Thyroid gland (tissue), 4 donors: ENCODE measurements around the gene ZNF814. TPM values are rescaled to one million over a fixed set of nuclear protein-coding genes. Genes with fewer than 3 reads are reported as not detected.
A peak's percentile ranks its signal among the peaks of the same experiment; 100 is the strongest.
"Not testable (repeated sequence)": the region's sequence is repeated elsewhere in the genome, so short reads cannot be mapped to it uniquely, and the experiment has no call there.

Experiments
- DNase-seq, 2 donors: peaks; one replicate each; pipeline ENCODE4 v3.0.0-alpha.2; 2019
- H3K27ac ChIP-seq, 3 donors: fragments of 200-600 bp; sonication (generic); 1 replicate in 2 of 3; 2 replicates in 1 of 3; pipeline ENCODE4 v1.5.1; 2016 to 2019; ENCODE audit warnings: mild to moderate bottlenecking in 1 of 3, moderate library complexity in 1 of 3
- H3K27me3 ChIP-seq: fragments of 200-600 bp; sonication (generic); one replicate; pipeline ENCODE4 v1.5.1; 2019
- H3K36me3 ChIP-seq, 2 donors: fragments of 200-600 bp; sonication (generic); one replicate each; pipeline ENCODE4 v1.5.1; 2016 to 2019
- H3K4me1 ChIP-seq, 2 donors: fragments of 200-600 bp; sonication (generic); one replicate each; pipeline ENCODE4 v1.5.1; 2017 to 2019
- H3K4me3 ChIP-seq, 3 donors: fragments of 200-600 bp; sonication (generic); replicated peaks in 1 of 3; 1 replicate in 2 of 3; 2 replicates in 1 of 3; pipeline ENCODE4 v1.5.1; 2016; ENCODE audit warnings: mild to moderate bottlenecking in 1 of 3
- H3K9me3 ChIP-seq: fragments of 200-600 bp; sonication (generic); one replicate; pipeline ENCODE4 v1.5.1; 2017
- POLR2A ChIP-seq, 2 donors: fragments of 450-650 bp; IDR thresholded peaks; one replicate each; pipeline ENCODE4 v1.6.1; 2017; ENCODE audit warnings: antibody characterized with exemption in 2 of 2, mild to moderate bottlenecking in 2 of 2, moderate library complexity in 1 of 2
- WGBS, 2 donors: methylation state at CpG; one replicate each; pipeline ENCODE4 v1.1.5; 2017; 5-methylcytosine and 5-hydroxymethylcytosine counted together
- intact Hi-C: fragments of 100-400 bp; cut with DNase I; formaldehyde crosslinking; loops from one replicate; pipeline ENCODE4 v1.15.1; 2023
- total RNA-seq, 4 donors: library from RNA; depleted of rRNA; stranded (reverse); fragments of >200 nt; gene quantifications; one replicate each; pipeline ENCODE4 v1.2.3, GENCODE V29; 2016
- TF ChIP-seq, protein P1 (sequence below), 6 experiments: fragments of 200-600 bp in 3 of 6; fragments of 450-650 bp in 3 of 6; sonication (generic) in 3 of 6; IDR thresholded peaks; one replicate each; pipeline ENCODE4 v1.5.1; 2016 to 2019; ENCODE audit warnings: antibody characterized with exemption in 6 of 6, mild to moderate bottlenecking in 2 of 6, inconsistent platforms in 1 of 6, moderate library complexity in 1 of 6

Gene ZNF814
- total RNA-seq, 4 donors from 2014 or later = 25.6 to 41.4 (median 31.6) TPM

DNA sequence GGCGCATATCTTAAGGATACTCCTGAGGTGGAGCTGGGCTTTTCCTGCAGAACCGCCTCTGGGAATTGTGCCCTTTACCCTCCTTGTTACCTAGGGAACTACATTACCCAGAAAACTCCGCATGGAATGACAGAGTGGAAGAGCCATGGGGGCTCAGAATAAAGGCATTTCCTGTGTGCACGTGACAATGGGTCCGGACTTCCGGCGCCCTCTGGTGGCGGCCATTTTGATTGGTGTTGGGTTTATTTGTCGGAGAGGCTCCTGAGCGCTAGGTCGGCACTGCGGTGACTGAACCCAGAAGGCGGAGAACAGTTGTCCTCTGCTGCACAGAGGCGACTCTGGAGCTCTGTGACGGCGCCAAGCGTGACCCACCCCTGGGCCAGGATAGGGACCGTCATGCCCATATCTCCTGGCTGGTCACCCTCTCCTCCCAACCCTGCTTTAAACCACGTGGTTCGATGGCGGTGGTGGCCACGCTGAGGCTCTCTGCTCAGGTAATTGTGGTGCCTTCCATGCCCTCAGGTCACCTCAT, 58.7 kb downstream of the ZNF814 start, which contains the start of gene ZNF587B:
TSS of gene ZNF587B (plus strand) at position 229 of the 532 bp plus-strand sequence. CDS start at position 459, 230 bp downstream.
- DNase-seq = peak; percentile 85
- TF ChIP-seq POLR2A (IDR thresholded peaks at IDR 0.05) = peak in 1 of 2 donors; percentile 40
- TF ChIP-seq, protein P1, sequence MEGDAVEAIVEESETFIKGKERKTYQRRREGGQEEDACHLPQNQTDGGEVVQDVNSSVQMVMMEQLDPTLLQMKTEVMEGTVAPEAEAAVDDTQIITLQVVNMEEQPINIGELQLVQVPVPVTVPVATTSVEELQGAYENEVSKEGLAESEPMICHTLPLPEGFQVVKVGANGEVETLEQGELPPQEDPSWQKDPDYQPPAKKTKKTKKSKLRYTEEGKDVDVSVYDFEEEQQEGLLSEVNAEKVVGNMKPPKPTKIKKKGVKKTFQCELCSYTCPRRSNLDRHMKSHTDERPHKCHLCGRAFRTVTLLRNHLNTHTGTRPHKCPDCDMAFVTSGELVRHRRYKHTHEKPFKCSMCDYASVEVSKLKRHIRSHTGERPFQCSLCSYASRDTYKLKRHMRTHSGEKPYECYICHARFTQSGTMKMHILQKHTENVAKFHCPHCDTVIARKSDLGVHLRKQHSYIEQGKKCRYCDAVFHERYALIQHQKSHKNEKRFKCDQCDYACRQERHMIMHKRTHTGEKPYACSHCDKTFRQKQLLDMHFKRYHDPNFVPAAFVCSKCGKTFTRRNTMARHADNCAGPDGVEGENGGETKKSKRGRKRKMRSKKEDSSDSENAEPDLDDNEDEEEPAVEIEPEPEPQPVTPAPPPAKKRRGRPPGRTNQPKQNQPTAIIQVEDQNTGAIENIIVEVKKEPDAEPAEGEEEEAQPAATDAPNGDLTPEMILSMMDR (IDR thresholded peaks at IDR 0.05) = peak in 4 of 6 experiments; percentile 33 to 52 (median 40)
- 13 to 24% methylated on average over 20 to 21 of the region's 22 CpGs for WGBS, 2 donors
- intact Hi-C loops = no loop called here
- Histone ChIP-seq H3K36me3 (no peaks in the 10 kb centered on the region), H3K9me3 (no peaks in the 10 kb centered on the region), H3K4me3 (peak within 1 kb of the TSS; percentile 27 to 65 (median 56)), H3K27ac (peak within 1 kb of the TSS; percentile 43 to 69 (median 60)), H3K4me1 (peaks cover 4 to 10% of the 10 kb centered on the region in 2 donors), H3K27me3 (no peaks in the 10 kb centered on the region)

DNA sequence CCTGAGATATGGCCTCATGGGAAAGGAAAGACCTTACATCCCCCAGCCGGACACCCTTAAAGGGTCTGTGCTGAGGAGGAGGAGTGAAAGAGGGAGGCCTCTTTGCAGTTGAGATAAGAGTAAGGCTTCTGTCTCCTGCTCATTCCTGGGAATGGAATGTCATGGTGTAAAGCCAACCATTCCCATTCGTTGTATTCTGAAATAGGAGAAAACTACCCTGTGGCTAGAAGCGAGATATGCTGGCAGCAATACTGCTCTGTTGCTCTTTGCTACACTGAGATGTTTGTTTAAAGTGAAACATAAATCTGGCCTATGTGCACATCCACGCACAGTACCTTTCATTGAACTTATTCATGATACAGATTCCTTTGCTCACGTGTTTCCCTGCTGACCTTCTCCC, 59.5 kb downstream of the ZNF814 start:
- 81 to 82% methylated on average over 5 of the region's 5 CpGs for WGBS, 2 donors
- no peak overlapping the region for H3K4me3 ChIP-seq
- no peaks in the 10 kb centered on the region for H3K27me3 ChIP-seq
- intact Hi-C loops = no loop called here
- no peak for DNase-seq
- H3K9me3 ChIP-seq = no peaks in the 10 kb centered on the region
- TF ChIP-seq, protein P1 (IDR thresholded peaks at IDR 0.05) = no peak
- no peak for TF ChIP-seq POLR2A (IDR thresholded peaks at IDR 0.05)
- no peaks in the 10 kb centered on the region for H3K36me3 ChIP-seq
- no peak overlapping the region for H3K27ac ChIP-seq
- H3K4me1 ChIP-seq = peaks cover 4 to 10% of the 10 kb centered on the region in 2 donors

DNA sequence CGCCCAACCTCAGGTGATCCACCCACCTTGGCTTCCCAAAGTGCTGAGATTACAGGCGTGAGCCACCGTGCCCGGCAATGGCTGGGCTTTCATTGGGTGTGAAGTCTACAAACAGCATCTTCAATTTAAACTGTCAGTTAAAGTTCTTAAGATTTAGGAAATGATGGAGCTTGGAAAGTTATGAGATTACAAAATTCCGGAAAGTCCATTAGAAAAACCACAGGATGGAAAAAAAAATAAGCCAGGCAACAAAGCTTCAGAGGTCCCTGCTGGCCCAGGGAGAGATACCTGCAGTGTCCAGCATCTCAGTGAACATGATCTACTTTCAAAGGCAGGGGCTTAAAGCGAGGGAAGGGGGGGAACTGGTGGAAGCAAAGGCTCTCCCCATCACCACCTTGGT, 63.3 kb downstream of the ZNF814 start:
- Histone ChIP-seq H3K4me1 (peaks cover 0 to 8% of the 10 kb centered on the region in 2 donors), H3K27me3 (no peaks in the 10 kb centered on the region), H3K27ac (no peak overlapping the region), H3K36me3 (no peaks in the 10 kb centered on the region), H3K9me3 (no peaks in the 10 kb centered on the region), H3K4me3 (no peak overlapping the region)
- intact Hi-C loops = no loop called here
- DNase-seq = no peak
- 96 to 98% methylated on average over 6 of the region's 6 CpGs for WGBS, 2 donors
- TF ChIP-seq POLR2A (IDR thresholded peaks at IDR 0.05) = no peak
- TF ChIP-seq, protein P1 (IDR thresholded peaks at IDR 0.05) = no peak

DNA sequence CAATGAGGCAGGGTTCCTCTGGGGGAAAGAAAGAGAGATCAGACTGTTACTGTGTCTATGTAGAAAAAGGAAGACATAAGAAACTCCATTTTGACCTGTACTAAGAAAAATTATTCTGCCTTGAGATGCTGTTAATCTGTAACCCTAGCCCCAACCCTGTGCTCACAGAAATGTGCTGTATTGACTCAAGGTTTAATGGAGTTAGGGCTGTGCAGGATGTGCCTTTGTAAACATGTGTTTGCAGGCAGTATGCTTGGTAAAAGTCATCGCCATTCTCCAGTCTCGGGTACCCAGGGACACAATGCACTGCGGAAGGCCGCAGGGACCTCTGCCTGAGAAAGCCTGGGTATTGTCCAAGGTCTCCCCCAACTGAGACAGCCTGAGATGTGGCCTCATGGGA, 65.2 kb downstream of the ZNF814 start:
- intact Hi-C loops, H3K36me3 ChIP-seq, H3K27ac ChIP-seq, H3K9me3 ChIP-seq, H3K27me3 ChIP-seq, H3K4me3 ChIP-seq, DNase-seq: not testable (repeated sequence)
- H3K4me1 ChIP-seq = peaks cover 0 to 12% of the 10 kb centered on the region in 2 donors
- 64 to 92% methylated on average over 4 of the region's 4 CpGs for WGBS, 2 donors

DNA sequence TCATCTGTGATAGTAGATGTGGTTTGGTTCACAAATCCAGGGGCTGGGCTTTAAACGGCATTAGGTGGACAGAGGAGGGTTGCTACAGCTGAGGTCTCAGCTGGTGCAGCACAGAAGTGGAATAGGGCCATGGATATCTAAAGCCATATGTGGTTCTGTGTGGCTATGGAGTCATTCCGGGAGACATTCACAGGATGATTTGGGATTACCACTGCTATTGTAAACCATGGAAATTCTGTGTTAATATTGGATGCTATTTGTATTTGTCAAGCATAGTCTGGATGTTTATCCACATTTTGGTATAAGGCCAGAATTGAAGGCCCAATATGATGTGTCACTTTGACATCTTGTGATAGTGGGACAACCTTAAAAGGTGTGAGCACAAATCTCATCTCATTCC, 65.7 kb downstream of the ZNF814 start:
- intact Hi-C loops, DNase-seq, H3K27ac ChIP-seq, H3K36me3 ChIP-seq, H3K27me3 ChIP-seq, H3K9me3 ChIP-seq, H3K4me3 ChIP-seq: not testable (repeated sequence)
- peaks cover 0 to 17% of the 10 kb centered on the region in 2 donors for H3K4me1 ChIP-seq
- WGBS, 2 donors = 85 to 95% methylated on average over 2 of the region's 2 CpGs

DNA sequence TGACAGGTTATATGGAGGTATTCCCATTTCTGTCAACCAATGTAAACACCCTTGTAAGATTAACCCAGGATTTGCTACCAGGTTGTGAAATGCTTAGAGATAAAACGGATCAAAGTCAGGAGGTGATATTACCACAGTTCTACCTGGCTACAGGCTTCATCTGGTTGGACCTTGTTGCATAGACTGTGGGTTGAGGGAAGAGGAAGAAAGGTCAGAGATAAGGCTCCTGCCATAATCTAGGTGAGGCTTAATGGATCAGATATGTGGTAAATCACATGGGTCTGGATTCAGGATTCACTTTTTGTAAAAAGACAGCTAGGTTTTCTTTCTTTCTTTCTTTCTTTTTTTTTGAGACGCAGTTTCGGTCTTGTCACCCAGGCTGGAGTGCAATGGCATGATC, 67.3 kb downstream of the ZNF814 start:
- intact Hi-C loops = not testable (repeated sequence)

DNA sequence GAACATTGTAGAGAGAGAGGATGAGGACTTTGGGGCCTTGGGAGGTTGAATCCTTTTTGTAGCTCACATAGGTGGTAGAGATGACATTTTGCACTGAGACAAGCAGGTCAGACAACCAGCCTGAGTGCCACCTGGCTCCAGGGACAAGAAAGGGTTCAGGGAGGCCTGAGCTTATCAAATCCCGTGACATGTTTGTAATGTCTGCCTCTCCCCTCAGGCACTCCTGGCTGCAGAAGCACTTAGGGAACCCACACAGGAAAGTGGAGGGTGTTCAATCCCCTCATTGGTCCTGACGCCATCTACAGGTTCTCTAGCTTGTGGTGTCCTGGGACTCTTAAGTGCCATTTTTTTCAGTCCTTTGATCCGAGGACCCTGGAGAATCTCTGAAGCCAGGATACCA, 67.7 kb downstream of the ZNF814 start:
- DNase-seq, H3K36me3 ChIP-seq, H3K27ac ChIP-seq, H3K4me3 ChIP-seq, H3K27me3 ChIP-seq, H3K9me3 ChIP-seq, intact Hi-C loops: not testable (repeated sequence)
- peaks cover 0 to 18% of the 10 kb centered on the region in 2 donors for H3K4me1 ChIP-seq
- 69 to 100% methylated on average over 2 of the region's 3 CpGs for WGBS, 2 donors

More for the DNA sequence above, 67.3 kb downstream of the ZNF814 start:
- H3K36me3 ChIP-seq, H3K27ac ChIP-seq, H3K9me3 ChIP-seq, H3K27me3 ChIP-seq, H3K4me3 ChIP-seq, DNase-seq: not testable (repeated sequence)
- WGBS, 2 donors = 95 to 98% methylated on average over 2 of the region's 3 CpGs
- H3K4me1 ChIP-seq = peaks cover 0 to 18% of the 10 kb centered on the region in 2 donors
